Immature natural killer cell (primary cell): ENCODE data around the gene CAVIN1. TPM values are rescaled to one million over a fixed set of nuclear protein-coding genes. Genes with fewer than 3 reads are reported as not detected.
"Not testable (repeated sequence)": the region's sequence is repeated elsewhere in the genome, so short reads cannot be mapped to it uniquely, and the experiment has no call there.

Experiments used
- DNase-seq, 3 donors: peaks; one replicate each; pipeline ENCODE4 v3.0.0; 2022; ENCODE audit warnings: mixed read lengths in 1 of 3
- H3K27ac Mint-ChIP-seq, 6 donors: one replicate each; pipeline ENCODE4 v1.8.0; 2020; ENCODE audit warnings: mixed read lengths in 6 of 6, mild to moderate bottlenecking in 5 of 6, inconsistent platforms in 4 of 6, moderate library complexity in 3 of 6
- H3K27me3 Mint-ChIP-seq, 3 donors: one replicate each; pipeline ENCODE4 v1.8.0; 2020 to 2021; ENCODE audit warnings: low read depth in 3 of 3, mild to moderate bottlenecking in 3 of 3, mixed read lengths in 3 of 3, moderate library complexity in 3 of 3, inconsistent platforms in 1 of 3
- H3K36me3 Mint-ChIP-seq, 3 donors: one replicate each; pipeline ENCODE4 v1.8.0; 2020; ENCODE audit warnings: mixed read lengths in 3 of 3, inconsistent platforms in 2 of 3, mild to moderate bottlenecking in 2 of 3
- H3K4me1 Mint-ChIP-seq, 2 donors: one replicate each; pipeline ENCODE4 v1.8.0; 2020; ENCODE audit warnings: inconsistent platforms in 2 of 2, mild to moderate bottlenecking in 2 of 2, mixed read lengths in 2 of 2, moderate library complexity in 1 of 2
- H3K4me3 Mint-ChIP-seq, 5 donors: one replicate each; pipeline ENCODE4 v1.8.0; 2020; ENCODE audit warnings: mild to moderate bottlenecking in 5 of 5, mixed read lengths in 5 of 5, inconsistent platforms in 3 of 5, moderate library complexity in 3 of 5
- H3K9me3 Mint-ChIP-seq, 6 donors: one replicate each; pipeline ENCODE4 v1.8.0; 2020; ENCODE audit warnings: mild to moderate bottlenecking in 6 of 6, mixed read lengths in 6 of 6, inconsistent platforms in 4 of 6, moderate library complexity in 3 of 6
- polyA plus RNA-seq, 3 donors: library from polyadenylated mRNA; unstranded; fragments of 300-500 nt; fragmentation: Illumina TruSeq; gene quantifications; one replicate each; pipeline ENCODE4 v1.2.3, GENCODE V29; 2021

The CAVIN1 gene
- not detected for polyA plus RNA-seq

DNA sequence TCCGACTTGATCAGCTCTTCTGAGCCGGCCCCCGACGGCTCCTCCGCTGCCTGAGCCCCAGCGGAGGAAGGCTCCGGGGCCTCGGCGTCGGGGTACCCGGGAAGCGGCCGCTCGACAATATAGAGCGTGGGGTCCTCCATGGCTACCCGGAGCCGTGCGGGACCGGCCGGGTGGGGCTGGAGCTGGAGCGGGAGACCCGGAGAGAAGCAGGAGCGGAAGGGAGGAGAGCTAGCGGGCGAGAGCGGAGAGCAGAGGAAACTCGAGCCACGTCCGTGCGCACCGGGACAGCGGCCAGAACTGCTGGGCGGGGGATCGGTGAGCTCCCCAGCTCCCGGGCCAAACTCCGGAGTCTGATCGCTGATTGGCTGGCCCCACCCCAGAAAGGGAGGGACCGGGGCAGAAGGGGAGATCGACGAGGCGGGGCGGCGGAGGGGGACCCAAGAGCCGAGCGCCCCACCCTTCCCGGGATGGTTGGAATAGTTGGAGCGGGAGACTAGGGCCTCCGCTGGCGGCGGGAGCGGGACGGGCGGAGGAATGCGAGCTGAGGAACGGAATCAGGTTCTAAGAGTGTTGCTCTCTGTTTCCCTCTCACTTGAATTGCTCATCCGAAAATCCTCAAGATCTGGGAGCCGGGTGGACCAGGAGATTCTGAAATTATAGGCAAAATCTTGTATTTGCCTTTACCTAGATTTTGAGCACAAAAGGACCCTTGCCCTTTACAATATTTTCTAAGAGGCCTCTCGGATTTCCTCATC, at the start of gene CAVIN1:
Gene CAVIN1, minus strand, starts transcription at position 299 of the 755 bp plus-strand sequence. Its CDS starts 159 bp downstream, at position 140.
- Mint-ChIP-seq H3K4me3 (peak within 1 kb of the TSS; percentile 59 to 85 (median 69)), H3K27ac (peak within 1 kb of the TSS in 1 of 6 donors; percentile 24), H3K27me3 (peaks cover 15 to 34% (median 33%) of the 10 kb centered on the region in 3 donors), H3K9me3 (no peaks in the 10 kb centered on the region), H3K36me3 (peaks cover 0 to 7% (median 3%) of the 10 kb centered on the region in 3 donors), H3K4me1 (peaks cover 6 to 11% of the 10 kb centered on the region in 2 donors)
- DNase-seq = no peak

GRCh38 chr17:42467889-42468288, 44.8 kb upstream of the CAVIN1 start:
- H3K4me1 Mint-ChIP-seq = no peaks in the 10 kb centered on the region
- no peak overlapping the region for H3K27ac Mint-ChIP-seq
- H3K4me3 Mint-ChIP-seq = no peak overlapping the region
- peaks cover 4 to 24% (median 7%) of the 10 kb centered on the region in 3 donors for H3K27me3 Mint-ChIP-seq
- no peak for DNase-seq
- peaks cover 0 to 4% (median 0%) of the 10 kb centered on the region in 3 donors for H3K36me3 Mint-ChIP-seq
- H3K9me3 Mint-ChIP-seq = no peaks in the 10 kb centered on the region

- peaks cover 16 to 45% (median 26%) of the 10 kb centered on the region in 3 donors for H3K27me3 Mint-ChIP-seq
- no peak overlapping the region for H3K4me3 Mint-ChIP-seq
- peaks cover 0 to 4% (median 0%) of the 10 kb centered on the region in 3 donors for H3K36me3 Mint-ChIP-seq
- no peak overlapping the region for H3K27ac Mint-ChIP-seq
- no peak for DNase-seq
- peaks cover 12 to 14% of the 10 kb centered on the region in 2 donors for H3K4me1 Mint-ChIP-seq
- peaks cover 0 to 4% (median 0%) of the 10 kb centered on the region in 6 donors for H3K9me3 Mint-ChIP-seq
Measured at GRCh38 chr17:42463976-42464400, 40.9 kb upstream of the CAVIN1 start.

- Mint-ChIP-seq H3K4me3 (peak overlapping the region in 1 of 5 donors; percentile 61), H3K9me3 (peaks cover 0 to 4% (median 0%) of the 10 kb centered on the region in 6 donors), H3K27ac (no peak overlapping the region), H3K4me1 (peaks cover 38 to 41% of the 10 kb centered on the region in 2 donors), H3K36me3 (no peaks in the 10 kb centered on the region), H3K27me3 (peaks cover 20 to 48% (median 26%) of the 10 kb centered on the region in 3 donors)
- no peak for DNase-seq
Measured at GRCh38 chr17:42460371-42460770, 37.3 kb upstream of the CAVIN1 start.

DNA sequence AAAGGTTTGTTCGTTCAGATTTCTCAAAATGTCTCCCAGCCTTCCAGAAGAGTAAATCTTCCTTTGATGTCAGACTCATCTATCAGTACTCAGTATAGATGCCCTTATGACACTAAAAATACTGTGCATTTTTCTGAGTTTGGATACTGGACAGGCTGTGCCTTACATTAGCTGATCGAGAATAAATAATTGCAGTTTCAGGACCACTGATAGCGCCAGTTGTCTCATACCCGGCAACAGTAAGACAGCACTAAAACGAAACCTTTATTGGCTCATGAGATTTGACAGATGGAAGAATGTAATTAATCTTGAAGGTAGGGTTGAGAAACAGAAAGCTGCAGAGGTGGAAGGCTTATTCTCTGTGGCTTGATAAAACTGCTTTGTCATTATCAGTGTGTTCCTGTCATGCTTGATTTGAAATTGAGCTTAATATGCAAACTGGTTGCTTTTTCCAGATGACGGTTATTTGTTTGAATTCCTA, 36.8 kb upstream of the CAVIN1 start:
- peaks cover 20 to 48% (median 30%) of the 10 kb centered on the region in 3 donors for H3K27me3 Mint-ChIP-seq
- peak in 2 of 3 donors; percentile 29 to 35 for DNase-seq
- H3K27ac Mint-ChIP-seq = no peak overlapping the region
- no peaks in the 10 kb centered on the region for H3K36me3 Mint-ChIP-seq
- peaks cover 40 to 41% of the 10 kb centered on the region in 2 donors for H3K4me1 Mint-ChIP-seq
- peak overlapping the region in 4 of 5 donors; percentile 5 to 86 (median 36) for H3K4me3 Mint-ChIP-seq
- peaks cover 0 to 4% (median 0%) of the 10 kb centered on the region in 6 donors for H3K9me3 Mint-ChIP-seq

DNA sequence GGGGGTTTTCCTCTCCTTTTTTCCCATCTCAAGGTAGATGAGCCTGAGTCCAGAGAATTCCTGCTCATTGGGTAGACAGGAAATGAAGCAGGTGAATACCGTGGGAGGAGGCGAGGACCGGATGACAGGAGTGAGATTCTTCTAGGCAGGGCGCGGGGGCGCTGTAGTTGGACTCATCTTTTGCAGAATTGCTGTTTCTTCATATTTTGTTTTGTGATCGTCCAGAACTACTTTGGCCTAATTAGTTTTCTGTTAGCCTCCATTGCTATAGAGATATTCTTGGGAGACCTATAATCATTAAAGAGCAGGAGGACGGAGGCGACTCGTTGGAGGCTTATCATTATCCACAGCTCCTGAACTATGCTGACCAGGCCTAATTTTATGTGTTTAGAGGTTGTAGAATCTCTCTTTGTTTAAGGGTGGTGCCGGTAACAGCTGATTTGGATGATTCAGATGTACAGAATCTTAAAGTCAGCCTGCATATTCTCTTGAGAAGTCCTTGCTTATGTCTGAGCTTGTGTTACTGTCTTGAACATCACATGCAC, 36.3 kb upstream of the CAVIN1 start:
- DNase-seq = no peak
- Mint-ChIP-seq H3K4me1 (peaks cover 40 to 41% of the 10 kb centered on the region in 2 donors), H3K27ac (peak overlapping the region in 2 of 6 donors; percentile 35 to 64)

DNA sequence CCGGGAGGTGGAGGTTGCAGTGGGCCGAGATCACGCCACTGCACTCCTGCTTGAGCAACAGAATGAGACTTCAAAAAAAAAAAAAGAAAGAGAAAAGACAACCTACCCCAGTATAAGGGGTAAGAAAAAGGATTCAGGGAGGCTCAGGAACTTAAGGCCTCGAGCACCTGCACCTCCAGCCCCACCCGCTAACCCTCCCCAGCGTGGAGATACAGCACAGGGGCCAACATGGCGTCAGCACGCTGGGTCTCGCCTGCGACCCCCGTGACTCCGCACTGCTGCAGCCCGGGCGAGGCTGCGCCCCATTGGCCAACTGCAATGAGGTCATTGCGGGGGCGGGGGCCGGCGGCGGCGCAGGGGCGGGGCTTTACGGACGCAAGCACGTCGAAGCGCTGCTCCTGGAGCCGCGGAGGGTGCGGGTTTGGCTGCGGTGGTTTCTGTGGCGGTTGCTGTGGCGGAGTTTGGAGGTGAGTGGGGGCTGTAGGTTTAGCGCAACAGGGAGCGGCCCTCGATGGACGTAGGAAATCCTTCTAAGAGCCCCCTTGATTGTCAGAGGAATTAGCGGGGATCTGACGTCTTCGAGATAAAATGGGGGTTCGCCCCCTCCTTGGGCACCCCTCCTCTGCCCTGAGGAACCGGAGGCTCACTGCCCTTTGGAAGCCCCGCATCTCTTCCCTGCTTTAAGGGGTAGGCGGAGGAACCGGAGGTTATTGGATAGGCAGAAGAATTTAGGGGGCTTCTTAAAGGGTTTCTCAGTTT, 35.6 kb upstream of the CAVIN1 start, which contains the start of gene ATP6V0A1:
Gene ATP6V0A1, plus strand, starts transcription at position 382 of the 759 bp plus-strand sequence. CDS start 2,017 bp downstream, outside the sequence.
- peak within 1 kb of the TSS in 4 of 6 donors; percentile 55 to 76 (median 64) for H3K27ac Mint-ChIP-seq
- H3K36me3 Mint-ChIP-seq = no peaks in the 10 kb centered on the region
- H3K9me3 Mint-ChIP-seq = peaks cover 0 to 4% (median 0%) of the 10 kb centered on the region in 6 donors
- H3K4me3 Mint-ChIP-seq = peak within 1 kb of the TSS; percentile 77 to 88 (median 83)
- peaks cover 40 to 41% of the 10 kb centered on the region in 2 donors for H3K4me1 Mint-ChIP-seq
- peaks cover 20 to 45% (median 36%) of the 10 kb centered on the region in 3 donors for H3K27me3 Mint-ChIP-seq
- DNase-seq = peak; percentile 48 to 59 (median 48)

More for the DNA sequence above, 36.3 kb upstream of the CAVIN1 start:
- Mint-ChIP-seq H3K4me3 (peak overlapping the region; percentile 77 to 88 (median 83)), H3K9me3 (peaks cover 0 to 4% (median 0%) of the 10 kb centered on the region in 6 donors), H3K27me3 (peaks cover 20 to 48% (median 30%) of the 10 kb centered on the region in 3 donors), H3K36me3 (no peaks in the 10 kb centered on the region)

DNA sequence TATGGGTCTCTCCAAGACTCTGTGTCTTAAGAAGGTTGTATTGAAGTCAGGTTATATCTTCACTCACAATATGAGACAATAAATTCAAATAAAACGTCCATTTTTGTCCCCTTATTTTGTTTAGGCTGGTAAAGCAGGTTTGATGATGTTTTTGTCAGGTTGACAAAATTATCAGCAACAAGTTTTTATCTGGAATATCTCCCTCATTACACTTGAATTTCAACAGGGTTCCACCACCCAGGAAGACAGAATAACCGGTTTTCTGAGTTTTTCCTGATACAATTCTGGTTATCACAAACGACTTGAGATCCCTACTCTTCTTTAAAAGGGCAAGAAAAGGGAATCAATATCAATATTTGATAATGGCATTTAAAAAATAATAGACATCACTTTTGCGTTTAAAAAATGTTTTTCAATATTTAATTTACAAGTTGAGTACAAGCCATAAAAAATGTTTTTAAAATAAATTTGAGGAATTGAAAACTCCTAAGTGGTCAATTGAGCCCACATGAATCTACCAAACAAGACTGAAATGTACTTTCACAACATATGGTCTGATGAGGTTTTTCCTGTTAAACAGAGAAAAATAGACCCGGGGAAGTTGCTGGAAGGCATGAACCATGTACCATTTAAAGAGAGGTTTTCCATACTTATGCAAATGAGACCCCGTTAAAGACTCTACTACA, 34.2 kb upstream of the CAVIN1 start:
- H3K4me3 Mint-ChIP-seq = peak overlapping the region; percentile 68 to 75 (median 73)
- H3K27me3 Mint-ChIP-seq = peaks cover 21 to 38% (median 37%) of the 10 kb centered on the region in 3 donors
- H3K9me3 Mint-ChIP-seq = peaks cover 0 to 4% (median 0%) of the 10 kb centered on the region in 6 donors
- H3K4me1 Mint-ChIP-seq = peaks cover 40 to 41% of the 10 kb centered on the region in 2 donors
- peak overlapping the region in 5 of 6 donors; percentile 21 to 70 (median 42) for H3K27ac Mint-ChIP-seq
- DNase-seq = no peak
- no peaks in the 10 kb centered on the region for H3K36me3 Mint-ChIP-seq

- H3K4me1 Mint-ChIP-seq = peaks cover 40 to 41% of the 10 kb centered on the region in 2 donors
- peak; percentile 71 to 72 (median 72) for DNase-seq
Measured at GRCh38 chr17:42456223-42457106, 33.4 kb upstream of the CAVIN1 start.

DNA sequence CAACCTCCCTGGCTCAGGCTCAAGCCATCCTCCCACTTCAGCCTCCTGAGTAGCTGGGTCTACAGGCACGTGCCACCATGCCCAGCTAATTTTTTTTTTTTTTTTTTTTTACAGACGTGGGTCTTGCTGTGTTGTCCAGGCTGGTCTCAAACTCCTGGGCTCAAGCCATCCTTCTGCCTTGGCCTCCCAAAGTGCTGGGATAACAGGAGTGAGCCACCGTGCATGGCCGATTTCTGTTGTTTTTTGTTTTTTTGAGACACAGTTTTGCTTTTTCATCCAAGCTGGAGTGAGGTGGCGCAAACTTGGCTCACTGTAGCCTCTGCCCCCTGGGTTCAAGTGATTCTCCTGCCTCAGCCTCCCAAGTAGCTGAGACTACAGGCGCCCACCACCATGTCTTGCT, 31.9 kb upstream of the CAVIN1 start:
- H3K4me1 Mint-ChIP-seq = peaks cover 37 to 38% of the 10 kb centered on the region in 2 donors
- not testable (repeated sequence) for H3K36me3 Mint-ChIP-seq, DNase-seq, H3K9me3 Mint-ChIP-seq, H3K4me3 Mint-ChIP-seq, H3K27ac Mint-ChIP-seq
- H3K27me3 Mint-ChIP-seq = peaks cover 17 to 28% (median 28%) of the 10 kb centered on the region in 3 donors

More at GRCh38 chr17:42456223-42457106, 33.4 kb upstream of the CAVIN1 start:
- Mint-ChIP-seq H3K27me3 (peaks cover 21 to 32% (median 32%) of the 10 kb centered on the region in 3 donors), H3K36me3 (no peaks in the 10 kb centered on the region), H3K27ac (peak overlapping the region in 5 of 6 donors; percentile 21 to 70 (median 42)), H3K4me3 (peak overlapping the region; percentile 44 to 75 (median 73)), H3K9me3 (peaks cover 0 to 4% (median 0%) of the 10 kb centered on the region in 6 donors)

GRCh38 chr17:42453439-42453838, 30.4 kb upstream of the CAVIN1 start:
- H3K4me3 Mint-ChIP-seq = no peak overlapping the region
- no peaks in the 10 kb centered on the region for H3K36me3 Mint-ChIP-seq
- peaks cover 12 to 17% (median 15%) of the 10 kb centered on the region in 3 donors for H3K27me3 Mint-ChIP-seq
- peaks cover 21 to 23% of the 10 kb centered on the region in 2 donors for H3K4me1 Mint-ChIP-seq
- H3K27ac Mint-ChIP-seq = no peak overlapping the region
- no peaks in the 10 kb centered on the region for H3K9me3 Mint-ChIP-seq
- DNase-seq = no peak

- not testable (repeated sequence) for H3K4me1 Mint-ChIP-seq, H3K9me3 Mint-ChIP-seq, H3K27ac Mint-ChIP-seq, H3K4me3 Mint-ChIP-seq, H3K36me3 Mint-ChIP-seq, DNase-seq
- H3K27me3 Mint-ChIP-seq = peaks cover 2 to 16% (median 8%) of the 10 kb centered on the region in 3 donors
Measured at GRCh38 chr17:42451270-42451669, 28.2 kb upstream of the CAVIN1 start.
